ENCODE results near the gene PDZD2.

The PDZD2 gene

DNA sequence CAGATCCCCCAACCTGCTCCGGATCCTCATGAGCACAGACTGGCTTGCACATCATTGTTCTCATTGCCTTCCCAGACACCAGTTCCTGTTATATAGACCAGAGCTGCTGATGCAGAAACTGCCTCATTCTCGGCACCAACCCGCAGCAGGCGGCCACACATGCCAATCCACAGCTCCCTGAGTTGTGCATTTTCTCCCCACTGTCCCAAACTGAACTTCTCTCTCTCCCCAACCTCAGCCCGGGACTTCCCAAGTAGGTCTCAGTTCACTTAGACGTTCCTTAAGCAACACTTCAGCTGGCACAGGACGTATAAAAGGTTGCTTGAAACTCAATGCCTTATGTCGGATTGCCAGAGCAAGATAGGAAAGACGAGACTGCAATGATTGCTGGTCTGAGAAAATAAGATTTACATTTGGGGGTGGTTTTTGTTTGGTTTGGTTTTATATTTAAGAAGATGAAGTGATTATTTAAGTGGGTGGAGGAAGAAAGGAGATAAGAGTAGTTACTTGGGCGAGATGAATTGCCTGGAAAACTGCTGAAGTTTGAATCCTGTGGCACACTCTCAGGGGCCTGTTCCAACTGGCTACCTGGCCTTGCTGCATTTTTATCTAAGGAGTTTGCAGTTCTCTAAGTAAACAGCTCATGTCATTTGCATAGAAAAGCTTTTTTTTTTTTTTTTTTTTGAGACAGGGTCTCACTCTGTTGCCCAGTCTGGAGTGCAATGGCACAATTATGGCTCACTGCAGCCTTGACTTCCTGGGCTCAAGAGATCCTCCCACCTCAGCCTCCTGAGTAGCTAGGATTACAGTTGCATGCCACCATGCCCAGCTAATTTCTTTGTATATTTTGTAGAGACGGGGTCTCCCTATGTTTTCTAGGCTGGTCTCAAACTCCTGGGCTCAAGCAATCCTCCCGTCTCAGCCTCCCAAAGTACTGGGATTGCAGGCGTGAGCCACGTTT lies 379.8 kb downstream of the PDZD2 start:
- H3K4me3 ChIP-seq (ENCODE audit: low read length), result no peak overlapping the region
- DNase-seq (ENCODE audit: low read depth), result peak; percentile 72
- TF ChIP-seq, protein P1, sequence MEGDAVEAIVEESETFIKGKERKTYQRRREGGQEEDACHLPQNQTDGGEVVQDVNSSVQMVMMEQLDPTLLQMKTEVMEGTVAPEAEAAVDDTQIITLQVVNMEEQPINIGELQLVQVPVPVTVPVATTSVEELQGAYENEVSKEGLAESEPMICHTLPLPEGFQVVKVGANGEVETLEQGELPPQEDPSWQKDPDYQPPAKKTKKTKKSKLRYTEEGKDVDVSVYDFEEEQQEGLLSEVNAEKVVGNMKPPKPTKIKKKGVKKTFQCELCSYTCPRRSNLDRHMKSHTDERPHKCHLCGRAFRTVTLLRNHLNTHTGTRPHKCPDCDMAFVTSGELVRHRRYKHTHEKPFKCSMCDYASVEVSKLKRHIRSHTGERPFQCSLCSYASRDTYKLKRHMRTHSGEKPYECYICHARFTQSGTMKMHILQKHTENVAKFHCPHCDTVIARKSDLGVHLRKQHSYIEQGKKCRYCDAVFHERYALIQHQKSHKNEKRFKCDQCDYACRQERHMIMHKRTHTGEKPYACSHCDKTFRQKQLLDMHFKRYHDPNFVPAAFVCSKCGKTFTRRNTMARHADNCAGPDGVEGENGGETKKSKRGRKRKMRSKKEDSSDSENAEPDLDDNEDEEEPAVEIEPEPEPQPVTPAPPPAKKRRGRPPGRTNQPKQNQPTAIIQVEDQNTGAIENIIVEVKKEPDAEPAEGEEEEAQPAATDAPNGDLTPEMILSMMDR (IDR thresholded peaks at IDR 0.05; ENCODE audit: insufficient read depth, low read depth, low read length, missing control alignments), result no peak

DNA sequence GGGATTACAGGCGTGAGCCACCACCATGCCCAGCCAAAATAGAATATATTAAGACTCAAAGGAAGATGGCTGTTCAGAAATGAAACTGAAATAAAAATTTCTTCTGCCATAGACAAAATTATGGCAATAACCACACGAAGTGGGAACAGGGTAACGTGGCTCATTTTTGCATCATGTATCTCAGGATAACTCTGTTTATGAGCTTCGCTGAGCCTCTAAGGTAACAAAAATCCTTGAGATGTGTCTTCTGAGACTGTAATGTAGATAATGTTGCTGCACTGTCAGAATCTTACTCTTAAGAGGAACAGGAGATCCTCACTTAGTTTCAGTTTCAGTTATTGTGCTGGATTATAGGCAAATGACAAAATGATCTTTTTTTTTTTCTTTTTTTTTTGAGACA lies 381.3 kb downstream of the PDZD2 start:
- no peak overlapping the region for H3K4me3 ChIP-seq (ENCODE audit: low read length)
- TF ChIP-seq, protein P1 (IDR thresholded peaks at IDR 0.05; ENCODE audit: insufficient read depth, low read depth, low read length, missing control alignments), result no peak
- DNase-seq (ENCODE audit: low read depth), result no peak

DNA sequence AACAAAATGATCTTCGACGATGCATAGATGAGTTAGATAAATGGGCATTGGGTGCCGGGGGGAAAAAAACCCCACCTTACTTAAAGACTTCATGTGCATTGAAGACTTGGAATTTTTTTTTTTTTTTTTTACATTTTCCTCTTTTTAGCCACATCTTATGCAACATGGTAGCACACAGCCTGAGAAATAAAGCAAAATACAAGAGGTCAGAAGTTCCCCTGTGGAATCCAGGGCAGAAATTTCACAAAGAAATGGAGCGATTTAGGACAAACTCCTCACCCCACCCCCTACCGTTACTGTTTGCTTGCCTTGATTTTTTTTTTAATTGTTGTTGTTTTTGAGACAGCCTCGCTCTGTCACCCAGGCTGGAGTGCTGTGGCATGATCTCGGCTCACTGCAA lies 382.0 kb downstream of the PDZD2 start:
- TF ChIP-seq, protein P1 (IDR thresholded peaks at IDR 0.05; ENCODE audit: insufficient read depth, low read depth, low read length, missing control alignments), result no peak
- H3K4me3 ChIP-seq (ENCODE audit: low read length), result no peak overlapping the region
- DNase-seq (ENCODE audit: low read depth), result no peak

DNA sequence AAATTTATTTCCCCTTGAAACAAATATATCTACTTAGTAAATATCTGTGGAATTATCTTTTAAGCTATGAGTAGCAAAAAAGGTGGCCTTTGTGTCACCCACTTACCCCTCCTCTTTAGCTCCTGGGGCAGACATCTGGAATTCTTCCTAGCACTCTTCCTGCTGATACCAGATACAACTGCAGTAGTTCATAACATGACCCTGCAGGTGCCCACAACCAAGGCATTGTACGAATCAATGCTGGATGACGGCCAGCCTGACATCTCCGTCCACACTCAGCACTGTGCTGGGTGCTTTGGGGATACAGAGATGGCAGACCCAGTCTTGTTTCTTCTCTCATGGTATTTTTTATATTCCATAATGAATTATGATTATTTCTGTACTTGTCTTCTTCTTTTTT lies 382.8 kb downstream of the PDZD2 start:
- H3K4me3 ChIP-seq (ENCODE audit: low read length), result no peak overlapping the region
- TF ChIP-seq, protein P1 (IDR thresholded peaks at IDR 0.05; ENCODE audit: insufficient read depth, low read depth, low read length, missing control alignments), result no peak
- no peak for DNase-seq (ENCODE audit: low read depth)

DNA sequence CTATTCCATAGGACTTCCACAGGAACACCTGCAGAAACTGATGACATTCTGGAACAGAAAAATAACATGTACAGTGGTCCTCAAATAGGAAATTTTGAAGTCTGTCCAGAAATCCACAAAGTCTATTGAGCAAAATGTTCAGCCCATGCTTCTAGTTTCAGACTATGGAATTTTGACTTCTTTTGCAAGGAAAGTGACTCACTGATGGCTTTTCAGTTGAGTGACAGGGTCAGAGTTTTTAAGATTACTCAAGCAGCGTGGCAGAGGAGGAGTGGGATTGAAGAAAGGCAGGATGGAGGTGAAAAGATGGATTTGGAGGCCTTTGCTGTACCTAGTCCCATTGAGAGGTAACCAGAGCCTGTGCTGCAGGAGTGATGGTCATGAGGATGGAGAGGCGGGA lies 383.7 kb downstream of the PDZD2 start:
- no peak for DNase-seq (ENCODE audit: low read depth)
- H3K4me3 ChIP-seq (ENCODE audit: low read length), result no peak overlapping the region
- TF ChIP-seq, protein P1 (IDR thresholded peaks at IDR 0.05; ENCODE audit: insufficient read depth, low read depth, low read length, missing control alignments), result no peak

DNA sequence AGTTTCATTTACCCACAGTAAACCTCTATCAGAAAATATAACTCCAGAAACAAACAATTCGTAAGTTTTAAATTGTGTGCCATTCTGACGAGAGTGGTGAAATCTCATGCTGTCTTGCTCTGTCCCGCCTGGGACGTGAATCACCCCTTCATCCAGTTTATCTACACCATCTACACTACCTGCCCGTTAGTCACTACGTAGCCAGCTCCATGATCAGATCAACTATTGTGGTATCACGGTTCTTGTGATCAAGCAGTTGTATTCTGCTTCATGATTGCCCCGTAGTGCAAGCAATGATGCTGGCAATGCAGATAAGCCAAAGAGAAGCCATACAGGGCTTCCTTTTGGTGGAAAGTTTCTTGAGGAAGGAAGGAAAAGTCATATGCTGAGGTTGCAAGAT lies 384.9 kb downstream of the PDZD2 start:
- no peak overlapping the region for H3K4me3 ChIP-seq (ENCODE audit: low read length)
- DNase-seq (ENCODE audit: low read depth), result no peak
- TF ChIP-seq, protein P1 (IDR thresholded peaks at IDR 0.05; ENCODE audit: insufficient read depth, low read depth, low read length, missing control alignments), result no peak

DNA sequence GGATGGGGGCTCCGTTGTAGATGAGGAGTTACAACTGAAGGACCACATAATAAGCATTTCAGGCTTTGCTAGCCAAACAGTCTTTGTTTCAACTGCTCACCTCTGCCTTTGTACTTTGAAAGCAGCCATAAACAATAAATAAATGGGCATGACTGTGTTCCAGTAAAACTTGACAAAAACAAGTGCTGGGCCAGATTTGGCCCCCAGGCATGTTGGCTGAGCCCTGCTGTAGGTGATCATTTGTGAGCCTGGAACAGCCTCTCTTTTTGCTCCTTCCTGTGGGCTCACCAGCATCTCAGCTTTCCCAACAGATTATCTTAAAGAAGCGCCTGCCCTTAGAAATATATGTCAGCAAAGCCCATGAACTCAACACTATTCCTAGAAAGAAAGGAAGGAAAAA lies 385.8 kb downstream of the PDZD2 start:
- H3K4me3 ChIP-seq (ENCODE audit: low read length), result no peak overlapping the region
- TF ChIP-seq, protein P1 (IDR thresholded peaks at IDR 0.05; ENCODE audit: insufficient read depth, low read depth, low read length, missing control alignments), result no peak
- DNase-seq (ENCODE audit: low read depth), result no peak

Measured in epithelial cell of esophagus (primary cell).